GM12891 (cell line): ENCODE measurements around the gene REXO4.

Source experiments
- POLR2A ChIP-seq: IDR thresholded peaks from 2 replicates; pipeline ENCODE4 v1.6.1; 2011; ENCODE audit warnings: low read depth, low read length, control low read depth
- POLR2AphosphoS5 ChIP-seq: IDR thresholded peaks from 2 replicates; pipeline ENCODE4 v1.6.1; 2011; ENCODE audit warnings: low read depth, low read length, control low read depth
- TAF1 ChIP-seq: IDR thresholded peaks from 2 replicates; pipeline ENCODE4 v1.6.1; 2011; ENCODE audit warnings: low read depth, low read length, control low read depth

- TF ChIP-seq POLR2AphosphoS5 (no peak), POLR2A (no peak), TAF1 (no peak)
Measured at GRCh38 chr9:133457748-133458147, 39.9 kb upstream of the REXO4 start.
